Measurements from ENCODE around the gene ZBTB40. TPM values are rescaled to one million over a fixed set of nuclear protein-coding genes. Genes with fewer than 3 reads are reported as not detected.

Gene ZBTB40
- total and polyA plus RNA-seq, 9 of the 15 experiments (the other 6 are each of a cell fraction or from before 2014, with no cell fraction given): 2.6 to 26.0 (median 18.8) TPM

DNA sequence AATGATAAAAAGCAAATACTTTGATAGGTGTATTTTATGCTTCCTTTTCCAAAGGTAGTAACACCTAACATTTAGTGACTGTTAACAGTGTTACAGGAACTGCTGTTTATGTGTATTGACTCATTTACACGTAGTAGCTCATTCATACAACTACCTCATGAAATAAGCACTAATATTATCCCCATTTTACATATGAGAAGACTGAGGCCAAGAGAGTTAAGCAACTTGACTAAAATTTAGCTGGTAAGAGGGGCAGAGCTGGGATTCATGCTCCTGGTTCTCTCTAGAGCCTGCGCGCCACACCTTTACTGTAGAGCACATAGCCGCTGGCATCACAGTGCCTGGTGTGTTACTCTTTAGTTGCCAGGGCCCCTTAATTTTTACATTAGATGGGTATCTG, 11.3 kb downstream of the ZBTB40 start (continued):
- TF ChIP-seq, protein P1, sequence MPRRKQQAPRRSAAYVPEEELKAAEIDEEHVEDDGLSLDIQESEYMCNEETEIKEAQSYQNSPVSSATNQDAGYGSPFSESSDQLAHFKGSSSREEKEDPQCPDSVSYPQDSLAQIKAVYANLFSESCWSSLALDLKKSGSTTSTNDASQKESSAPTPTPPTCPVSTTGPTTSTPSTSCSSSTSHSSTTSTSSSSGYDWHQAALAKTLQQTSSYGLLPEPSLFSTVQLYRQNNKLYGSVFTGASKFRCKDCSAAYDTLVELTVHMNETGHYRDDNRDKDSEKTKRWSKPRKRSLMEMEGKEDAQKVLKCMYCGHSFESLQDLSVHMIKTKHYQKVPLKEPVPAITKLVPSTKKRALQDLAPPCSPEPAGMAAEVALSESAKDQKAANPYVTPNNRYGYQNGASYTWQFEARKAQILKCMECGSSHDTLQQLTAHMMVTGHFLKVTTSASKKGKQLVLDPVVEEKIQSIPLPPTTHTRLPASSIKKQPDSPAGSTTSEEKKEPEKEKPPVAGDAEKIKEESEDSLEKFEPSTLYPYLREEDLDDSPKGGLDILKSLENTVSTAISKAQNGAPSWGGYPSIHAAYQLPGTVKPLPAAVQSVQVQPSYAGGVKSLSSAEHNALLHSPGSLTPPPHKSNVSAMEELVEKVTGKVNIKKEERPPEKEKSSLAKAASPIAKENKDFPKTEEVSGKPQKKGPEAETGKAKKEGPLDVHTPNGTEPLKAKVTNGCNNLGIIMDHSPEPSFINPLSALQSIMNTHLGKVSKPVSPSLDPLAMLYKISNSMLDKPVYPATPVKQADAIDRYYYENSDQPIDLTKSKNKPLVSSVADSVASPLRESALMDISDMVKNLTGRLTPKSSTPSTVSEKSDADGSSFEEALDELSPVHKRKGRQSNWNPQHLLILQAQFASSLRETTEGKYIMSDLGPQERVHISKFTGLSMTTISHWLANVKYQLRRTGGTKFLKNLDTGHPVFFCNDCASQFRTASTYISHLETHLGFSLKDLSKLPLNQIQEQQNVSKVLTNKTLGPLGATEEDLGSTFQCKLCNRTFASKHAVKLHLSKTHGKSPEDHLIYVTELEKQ (CRISPR knock-in tag; IDR thresholded peaks at IDR 0.05): no peak
- no peak for TF ChIP-seq TCF3 (CRISPR knock-in tag; IDR thresholded peaks at IDR 0.05)
- peak; percentile 75 for TF ChIP-seq ADNP (tag; IDR thresholded peaks at IDR 0.05)
- TF ChIP-seq, protein P2, sequence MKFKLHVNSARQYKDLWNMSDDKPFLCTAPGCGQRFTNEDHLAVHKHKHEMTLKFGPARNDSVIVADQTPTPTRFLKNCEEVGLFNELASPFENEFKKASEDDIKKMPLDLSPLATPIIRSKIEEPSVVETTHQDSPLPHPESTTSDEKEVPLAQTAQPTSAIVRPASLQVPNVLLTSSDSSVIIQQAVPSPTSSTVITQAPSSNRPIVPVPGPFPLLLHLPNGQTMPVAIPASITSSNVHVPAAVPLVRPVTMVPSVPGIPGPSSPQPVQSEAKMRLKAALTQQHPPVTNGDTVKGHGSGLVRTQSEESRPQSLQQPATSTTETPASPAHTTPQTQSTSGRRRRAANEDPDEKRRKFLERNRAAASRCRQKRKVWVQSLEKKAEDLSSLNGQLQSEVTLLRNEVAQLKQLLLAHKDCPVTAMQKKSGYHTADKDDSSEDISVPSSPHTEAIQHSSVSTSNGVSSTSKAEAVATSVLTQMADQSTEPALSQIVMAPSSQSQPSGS (CRISPR knock-in tag; IDR thresholded peaks at IDR 0.05): no peak
- TF ChIP-seq ZKSCAN8 (CRISPR knock-in tag; IDR thresholded peaks at IDR 0.05): no peak

Data from K562 (cell line).